Neural cell (in vitro differentiated cells): ENCODE measurements around the gene TRIM44.

Experiments
- CTCF ChIP-seq: fragments of 450-650 bp; IDR thresholded peaks from 2 replicates; pipeline ENCODE4 v1.5.1; 2014; ENCODE audit warnings: antibody characterized with exemption, mild to moderate bottlenecking, moderate library complexity; ENCODE audit not compliant: poor library complexity, severe bottlenecking
- POLR2AphosphoS5 ChIP-seq: IDR thresholded peaks from 2 replicates; pipeline ENCODE4 v1.6.1; 2012
- REST ChIP-seq: IDR thresholded peaks from 2 replicates; pipeline ENCODE4 v1.6.1; 2012; ENCODE audit warnings: borderline replicate concordance

- no peak for TF ChIP-seq POLR2AphosphoS5
- no peak for TF ChIP-seq REST
- no peak for TF ChIP-seq CTCF
Measured at GRCh38 chr11:35850191-35850590, 187.6 kb downstream of the TRIM44 start.
